ENCODE results near the gene PPFIA1. TPM values are rescaled to one million over a fixed set of nuclear protein-coding genes. Genes with fewer than 3 reads are reported as not detected.

Gene PPFIA1
- total and polyA plus RNA-seq, 2 of the 8 experiments (the other 6 are each of a cell fraction or from before 2014, with no cell fraction given), result 44.3 to 73.5 TPM

DNA sequence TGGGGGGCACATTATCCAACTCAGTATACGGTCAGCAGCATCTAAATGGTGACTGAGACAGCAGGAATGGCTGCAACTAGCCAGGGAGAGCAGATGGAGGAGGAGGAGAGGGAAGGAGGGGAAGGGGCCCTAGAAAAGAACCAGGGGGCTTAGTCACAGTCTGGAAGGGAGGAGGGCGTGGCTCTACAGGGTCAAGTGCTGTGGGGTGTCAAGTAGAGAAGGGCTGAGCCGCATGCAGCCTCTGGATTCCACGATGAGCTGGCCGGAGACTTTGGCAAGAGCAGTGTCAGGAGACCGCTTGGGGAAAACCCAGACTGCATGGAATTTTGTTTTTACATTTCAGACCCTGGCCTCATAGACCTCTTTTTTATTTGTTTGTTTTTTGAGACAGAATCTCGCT lies 25.8 kb upstream of the PPFIA1 start:
- no peak overlapping the region for H3K4me2 ChIP-seq (ENCODE audit: insufficient read depth in 1 of 2, low read depth in 2 of 2, low read length in 2 of 2)
- no peak overlapping the region for H3K23ac ChIP-seq (ENCODE audit: insufficient read length)
- no peak overlapping the region for H3K14ac ChIP-seq (ENCODE audit: insufficient read length)
- no peaks in the 10 kb centered on the region for H3K79me2 ChIP-seq (ENCODE audit: control insufficient read depth in 1 of 2, insufficient read depth in 2 of 2, low read length in 2 of 2)
- H4K5ac ChIP-seq (ENCODE audit: insufficient read length, low read depth, low read length), result no peak overlapping the region
- H2BK12ac ChIP-seq (ENCODE audit: low read depth, low read length), result no peak overlapping the region
- H2AK5ac ChIP-seq (ENCODE audit: low read depth, low read length), result no peak overlapping the region
- H2BK120ac ChIP-seq (replicated peaks; ENCODE audit: low read depth, low read length), result no peak overlapping the region
- ChIA-PET POLR2A (ENCODE audit: partially characterized antibody) (no interaction called here), CTCF (ENCODE audit: partially characterized antibody) (interaction anchor here (0.7 to 1.7 kb wide), 3 partner anchors 8 to 333 kb away, joined by 3 to 4 read pairs (median 3); no protein-coding TSS in a partner anchor)
- FAIRE-seq (no peak), DNase-seq (ENCODE audit: low read depth in 1 of 2, low spot score in 2 of 2) (no peak)
- no peaks in the 10 kb centered on the region for H3K23me2 ChIP-seq (ENCODE audit: low read depth, low read length)
- H2BK20ac ChIP-seq (ENCODE audit: low read length), result no peak overlapping the region
- no peak overlapping the region for H3K18ac ChIP-seq (ENCODE audit: extremely low read depth, low read length)
- no peaks in the 10 kb centered on the region for H3K79me1 ChIP-seq (ENCODE audit: low read depth, low read length)
- H3K4ac ChIP-seq (replicated peaks; ENCODE audit: insufficient read length, low read depth, low read length), result no peak overlapping the region
- H2BK5ac ChIP-seq (ENCODE audit: low read depth, low read length), result no peak overlapping the region
- no peak overlapping the region for H3K4me3 ChIP-seq (ENCODE audit: extremely low read depth in 1 of 4, insufficient read depth in 2 of 4, low read depth in 3 of 4, low read length in 4 of 4)
- no peak overlapping the region for H3K9ac ChIP-seq (replicated peaks in 1 of 4; ENCODE audit: extremely low read depth in 1 of 4, low read depth in 3 of 4, low read length in 3 of 4)
- no peak overlapping the region for H4K91ac ChIP-seq (replicated peaks; ENCODE audit: insufficient read length, low read length)
- no peak overlapping the region for H4K8ac ChIP-seq (ENCODE audit: extremely low read depth, insufficient read depth, low read length)
- H3K36me3 ChIP-seq (ENCODE audit: control insufficient read depth in 2 of 4, insufficient read depth in 4 of 4, low read length in 3 of 4), result no peaks in the 10 kb centered on the region
- H3K27me3 ChIP-seq (replicated peaks in 1 of 4; ENCODE audit: control insufficient read depth in 3 of 4, extremely low read depth in 1 of 4, insufficient read depth in 3 of 4, low read length in 3 of 4), result no peaks in the 10 kb centered on the region; a peak in 1 of 7 replicates
- no peak overlapping the region for H3K56ac ChIP-seq (replicated peaks; ENCODE audit: insufficient read length, low read depth, low read length)
- no peaks in the 10 kb centered on the region for H3K9me3 ChIP-seq (ENCODE audit: insufficient read depth in 2 of 2, low read depth in 1 of 2, low read length in 1 of 2)
- H2BK15ac ChIP-seq (ENCODE audit: low read length), result no peak overlapping the region
- H3K27ac ChIP-seq (ENCODE audit: low read depth, low read length), result no peak overlapping the region
- no peaks in the 10 kb centered on the region for H4K20me1 ChIP-seq (replicated peaks in 1 of 2; ENCODE audit: control insufficient read depth in 1 of 2, insufficient read depth in 2 of 2, low read length in 2 of 2)
- 90% methylated on average over 7 of the region's 7 CpGs; no CpG with 5 or more reads in 1 of the 2 experiments for WGBS, 2 experiments (ENCODE audit: extremely low coverage in 1 of 2, insufficient coverage in 1 of 2, insufficient read length in 1 of 2, insufficient replicate concordance in 2 of 2, low coverage in 1 of 2, low lambda C conversion rate in 2 of 2, missing lambda C conversion rate in 1 of 2)
- H3K4me1 ChIP-seq (replicated peaks in 1 of 4; ENCODE audit: control insufficient read depth in 3 of 4, insufficient read depth in 4 of 4, low read length in 3 of 4), result 0 out of 7 replicates have a peak, but pooled peaks cover 0 to 5% (median 0%) of the 10 kb centered on the region in 4 experiments
- no peak overlapping the region for H2AFZ ChIP-seq (ENCODE audit: low read length)
- TF ChIP-seq SUZ12 (IDR thresholded peaks at IDR 0.05; ENCODE audit: low read length) (no peak), CTBP2 (IDR thresholded peaks at IDR 0.05; ENCODE audit: borderline replicate concordance, insufficient read depth, insufficient read length, low read length) (no peak), ASH2L (IDR thresholded peaks at IDR 0.05; ENCODE audit: low read length) (no peak), PHF8 (conservative IDR thresholded peaks at IDR 0.05; ENCODE audit: low read depth, low read length) (no peak), CBX5 (IDR thresholded peaks at IDR 0.05; ENCODE audit: low read depth, low read length) (no peak), GTF2F1 (IDR thresholded peaks at IDR 0.05; ENCODE audit: borderline replicate concordance, low read depth, low read length) (no peak), RBBP5 (IDR thresholded peaks at IDR 0.05; ENCODE audit: borderline replicate concordance, low read depth, low read length) (no peak), TBP (IDR thresholded peaks at IDR 0.05; ENCODE audit: low read depth, low read length) (no peak), POU5F1 (IDR thresholded peaks at IDR 0.05; ENCODE audit: low read depth, low read length) (no peak), POLR2A (IDR thresholded peaks at IDR 0.05; ENCODE audit: control extremely low read depth in 1 of 2, low read depth in 2 of 2, low read length in 2 of 2) (no peak)
- TF ChIP-seq, protein P1, sequence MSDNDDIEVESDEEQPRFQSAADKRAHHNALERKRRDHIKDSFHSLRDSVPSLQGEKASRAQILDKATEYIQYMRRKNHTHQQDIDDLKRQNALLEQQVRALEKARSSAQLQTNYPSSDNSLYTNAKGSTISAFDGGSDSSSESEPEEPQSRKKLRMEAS (IDR thresholded peaks at IDR 0.05), result no peak
- TF ChIP-seq, protein P2, sequence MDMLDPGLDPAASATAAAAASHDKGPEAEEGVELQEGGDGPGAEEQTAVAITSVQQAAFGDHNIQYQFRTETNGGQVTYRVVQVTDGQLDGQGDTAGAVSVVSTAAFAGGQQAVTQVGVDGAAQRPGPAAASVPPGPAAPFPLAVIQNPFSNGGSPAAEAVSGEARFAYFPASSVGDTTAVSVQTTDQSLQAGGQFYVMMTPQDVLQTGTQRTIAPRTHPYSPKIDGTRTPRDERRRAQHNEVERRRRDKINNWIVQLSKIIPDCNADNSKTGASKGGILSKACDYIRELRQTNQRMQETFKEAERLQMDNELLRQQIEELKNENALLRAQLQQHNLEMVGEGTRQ (IDR thresholded peaks at IDR 0.05; ENCODE audit: low read length), result no peak
- TF ChIP-seq, protein P3, sequence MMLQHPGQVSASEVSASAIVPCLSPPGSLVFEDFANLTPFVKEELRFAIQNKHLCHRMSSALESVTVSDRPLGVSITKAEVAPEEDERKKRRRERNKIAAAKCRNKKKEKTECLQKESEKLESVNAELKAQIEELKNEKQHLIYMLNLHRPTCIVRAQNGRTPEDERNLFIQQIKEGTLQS (IDR thresholded peaks at IDR 0.05; ENCODE audit: insufficient read depth, low read depth, low read length), result no peak

Data from H1 (cell line).